Mucosa of rectum (tissue), 2 donors: ENCODE data around the gene TOMM22.

Source experiments
- H3K27ac ChIP-seq, 2 donors: one replicate each; pipeline ENCODE4 v1.7.0; 2013; ENCODE audit warnings: inconsistent platforms in 2 of 2, low read depth in 2 of 2, low read length in 2 of 2
- H3K27me3 ChIP-seq, 2 donors: one replicate each; pipeline ENCODE4 v1.7.0; 2013; ENCODE audit warnings: low read length in 2 of 2; ENCODE audit not compliant: control insufficient read depth in 2 of 2, insufficient read depth in 2 of 2
- H3K36me3 ChIP-seq, 2 donors: one replicate each; pipeline ENCODE4 v1.7.0; 2013; ENCODE audit warnings: low read length in 2 of 2; ENCODE audit not compliant: control insufficient read depth in 2 of 2, insufficient read depth in 2 of 2
- H3K4me1 ChIP-seq, 2 donors: one replicate each; pipeline ENCODE4 v1.7.0; 2013; ENCODE audit warnings: low read length in 2 of 2, mild to moderate bottlenecking in 1 of 2; ENCODE audit not compliant: control insufficient read depth in 2 of 2, insufficient read depth in 2 of 2
- H3K4me3 ChIP-seq, 2 donors: one replicate each; pipeline ENCODE4 v1.7.0; 2013; ENCODE audit warnings: low read length in 2 of 2
- H3K9ac ChIP-seq, 2 donors: one replicate each; pipeline ENCODE4 v1.7.0; 2013; ENCODE audit warnings: low read length in 2 of 2, low read depth in 1 of 2, mild to moderate bottlenecking in 1 of 2
- H3K9me3 ChIP-seq, 2 donors: one replicate each; pipeline ENCODE4 v1.7.0; 2013; ENCODE audit warnings: low read length in 2 of 2; ENCODE audit not compliant: control insufficient read depth in 2 of 2
- donor health status: healthy.
- donor health status: Normal muscosa, but diverticular disease.

TOMM22 gene

DNA sequence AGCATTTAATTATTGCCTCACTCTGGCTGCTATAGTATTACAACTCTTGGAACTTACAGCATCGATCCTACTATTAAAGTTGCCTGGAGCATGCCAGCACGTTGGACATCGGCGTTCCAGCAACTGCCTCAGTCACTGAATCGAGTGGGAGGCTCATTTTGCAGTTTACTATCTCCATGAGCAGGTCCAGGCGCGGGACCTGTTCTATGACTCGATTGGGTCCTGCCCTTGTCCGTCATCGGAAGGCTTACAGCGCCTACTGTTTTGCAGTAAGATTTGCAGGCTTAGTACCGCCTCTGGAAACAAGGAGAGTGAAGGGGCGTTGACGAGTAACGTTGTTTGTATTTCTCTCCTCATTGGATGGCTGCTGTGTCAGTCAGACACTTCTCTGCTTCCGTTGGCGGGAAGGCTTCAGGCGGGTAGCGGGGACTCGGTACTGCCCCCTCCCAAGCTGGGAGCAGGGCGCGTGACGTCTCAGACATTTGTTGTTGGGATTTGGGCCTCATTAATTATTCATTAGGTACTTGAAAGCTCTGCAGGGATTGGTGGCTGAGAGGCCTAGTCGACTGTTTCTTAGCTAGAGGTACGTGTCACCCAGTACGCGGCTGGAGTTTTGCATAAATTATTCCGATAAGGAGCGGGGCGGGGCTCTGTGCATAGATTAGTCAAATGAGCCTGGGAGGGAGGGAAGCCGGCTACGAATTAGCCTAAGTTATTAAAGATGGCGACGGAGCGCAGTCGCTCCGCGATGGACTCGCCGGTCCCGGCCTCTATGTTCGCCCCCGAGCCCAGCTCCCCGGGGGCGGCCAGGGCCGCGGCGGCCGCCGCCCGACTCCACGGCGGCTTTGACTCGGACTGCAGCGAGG is 23.7 kb downstream of the TOMM22 start, which contains the start of gene GTPBP1:
Gene GTPBP1 (plus strand): TSS at position 710 of the 866 bp plus-strand sequence. CDS start 12 bp downstream, at position 722.
- Histone ChIP-seq H3K36me3 (peaks cover 0 to 17% of the 10 kb centered on the region in 2 donors), H3K27ac (peak within 1 kb of the TSS; percentile 95), H3K9ac (peak within 1 kb of the TSS; percentile 91 to 99), H3K9me3 (no peaks in the 10 kb centered on the region), H3K4me1 (peaks cover 28 to 31% of the 10 kb centered on the region in 2 donors), H3K4me3 (peak within 1 kb of the TSS; percentile 89 to 92), H3K27me3 (no peaks in the 10 kb centered on the region)

DNA sequence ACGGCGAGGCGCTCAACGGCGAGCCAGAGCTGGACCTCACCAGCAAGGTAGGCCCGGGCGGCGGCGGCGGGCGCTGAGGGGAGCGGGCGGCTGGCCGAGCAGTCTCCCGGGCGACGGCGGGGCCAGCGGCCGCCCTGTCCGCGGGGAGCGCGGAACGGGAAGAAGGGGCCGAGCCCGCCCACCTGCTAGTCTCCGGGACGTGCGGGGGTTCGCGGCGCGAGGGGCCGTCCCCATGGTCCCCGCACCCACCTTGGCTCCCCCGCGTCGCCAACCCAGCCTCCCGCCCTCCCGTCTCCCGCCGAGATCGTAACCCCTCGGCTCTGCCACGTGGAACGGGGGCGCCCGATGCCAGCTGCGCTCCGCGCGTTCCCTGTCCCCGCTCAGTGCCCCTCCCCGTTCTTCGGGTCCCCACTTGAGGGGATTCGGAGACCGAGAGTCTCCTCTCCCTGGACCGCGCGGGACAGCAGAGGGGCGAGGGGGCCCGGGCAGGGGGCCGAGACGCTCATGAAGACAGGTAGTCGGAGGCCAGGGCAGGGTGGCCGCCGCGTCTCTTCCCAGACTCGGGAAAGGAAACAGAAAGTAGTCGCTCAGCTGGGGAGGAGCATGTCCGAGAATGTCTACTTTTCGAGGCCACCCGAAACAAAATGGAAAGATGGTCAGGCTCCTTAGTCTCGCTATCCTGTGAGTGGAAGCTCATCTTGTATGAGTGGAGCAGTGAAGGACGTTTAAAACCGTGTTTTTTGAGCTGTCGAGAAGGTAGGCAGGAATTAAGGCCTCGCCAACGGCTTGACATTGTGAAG is 24.5 kb downstream of the TOMM22 start:
- peak overlapping the region; percentile 95 for H3K27ac ChIP-seq

DNA sequence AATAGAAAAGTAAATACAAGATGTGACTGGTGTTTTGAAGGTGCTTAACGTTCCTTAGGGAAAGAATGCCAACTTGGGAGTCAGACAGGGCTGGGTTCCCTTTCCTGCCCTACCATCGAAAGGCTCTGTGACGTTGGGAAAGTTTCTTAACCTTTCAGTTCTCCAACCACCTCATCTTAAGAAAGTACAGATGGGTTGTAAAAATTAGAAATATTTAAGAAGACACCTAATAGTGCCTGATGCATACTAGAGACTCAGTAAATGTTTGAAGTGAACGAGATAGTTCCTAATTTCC is 25.1 kb downstream of the TOMM22 start:
- Histone ChIP-seq H3K27me3 (no peaks in the 10 kb centered on the region), H3K36me3 (peaks cover 0 to 21% of the 10 kb centered on the region in 2 donors), H3K9me3 (no peaks in the 10 kb centered on the region), H3K4me1 (peaks cover 23 to 27% of the 10 kb centered on the region in 2 donors), H3K4me3 (peak overlapping the region; percentile 89 to 92), H3K27ac (peak overlapping the region; percentile 95), H3K9ac (peak overlapping the region; percentile 91 to 99)

More for the DNA sequence above, 24.5 kb downstream of the TOMM22 start:
- Histone ChIP-seq H3K9ac (peak overlapping the region; percentile 91 to 99), H3K4me1 (peaks cover 28 to 31% of the 10 kb centered on the region in 2 donors), H3K36me3 (peaks cover 0 to 21% of the 10 kb centered on the region in 2 donors), H3K4me3 (peak overlapping the region; percentile 89 to 92), H3K27me3 (no peaks in the 10 kb centered on the region), H3K9me3 (no peaks in the 10 kb centered on the region)

DNA sequence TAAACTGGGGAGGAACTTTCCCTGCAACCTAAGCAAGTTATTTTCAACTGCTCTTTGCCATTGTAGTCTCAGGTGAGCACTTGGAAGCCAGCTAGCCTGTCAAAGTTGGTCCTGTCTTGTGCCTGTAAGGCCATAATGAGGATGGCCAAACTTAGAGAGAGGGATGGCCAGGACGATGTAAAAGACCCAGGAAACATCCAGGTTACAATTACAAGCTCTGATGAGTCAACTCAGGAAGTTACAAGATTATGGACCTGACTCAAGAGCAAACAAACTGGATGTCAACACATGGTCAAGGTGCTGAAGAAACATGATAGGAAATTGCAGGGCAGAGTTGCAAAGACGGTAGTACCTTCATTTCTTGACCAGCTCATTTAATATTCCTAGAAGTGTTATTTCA is 25.6 kb downstream of the TOMM22 start:
- H3K27ac ChIP-seq: peak overlapping the region; percentile 95
- H3K36me3 ChIP-seq: peaks cover 0 to 22% of the 10 kb centered on the region in 2 donors
- H3K27me3 ChIP-seq: no peaks in the 10 kb centered on the region
- H3K9me3 ChIP-seq: no peaks in the 10 kb centered on the region
- peak overlapping the region; percentile 89 to 92 for H3K4me3 ChIP-seq
- peaks cover 23 to 27% of the 10 kb centered on the region in 2 donors for H3K4me1 ChIP-seq
- H3K9ac ChIP-seq: peak overlapping the region; percentile 91 to 99

DNA sequence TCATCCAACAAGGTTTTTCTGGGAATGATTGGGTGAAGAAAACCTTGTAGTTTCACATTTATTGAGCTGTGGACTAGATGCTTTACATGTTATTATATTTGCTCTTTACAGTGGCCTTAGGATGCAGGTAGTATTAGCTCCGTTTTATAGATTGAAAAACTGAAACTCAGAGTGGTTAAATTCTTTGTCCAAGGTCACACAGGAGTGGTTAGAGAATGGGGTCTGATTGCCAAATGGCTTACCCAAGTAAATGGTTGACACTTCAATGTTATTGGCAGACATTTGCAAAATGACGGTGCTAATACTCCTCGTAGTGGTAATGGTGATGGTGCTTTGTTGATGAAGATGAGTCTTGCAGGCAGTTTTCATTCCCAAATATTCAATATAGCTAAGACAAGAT is 26.2 kb downstream of the TOMM22 start:
- H3K9ac ChIP-seq: no peak overlapping the region
- peak overlapping the region; percentile 27 to 56 for H3K27ac ChIP-seq
- peaks cover 25 to 27% of the 10 kb centered on the region in 2 donors for H3K4me1 ChIP-seq

DNA sequence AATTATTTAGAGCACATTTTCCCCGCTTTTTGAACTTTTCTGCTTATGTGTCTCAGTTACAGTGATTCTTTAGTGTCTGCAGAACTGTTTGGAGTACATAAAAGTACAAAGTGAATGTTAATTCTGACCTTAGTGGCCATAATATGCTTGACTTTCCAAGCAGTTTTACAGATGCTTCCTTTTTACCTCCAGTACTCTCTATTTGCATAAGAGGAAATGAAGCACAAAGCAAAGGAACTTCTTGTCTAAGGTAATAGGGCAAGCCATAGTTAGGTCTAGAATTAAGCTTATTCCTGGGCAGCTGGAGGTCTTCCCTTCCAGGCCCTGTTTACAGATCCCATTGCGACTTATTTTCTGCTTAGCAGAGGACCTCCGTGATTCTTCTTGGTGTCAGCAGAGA is 27.5 kb downstream of the TOMM22 start:
- Histone ChIP-seq H3K9me3 (no peaks in the 10 kb centered on the region), H3K27ac (no peak overlapping the region), H3K4me3 (no peak overlapping the region), H3K9ac (no peak overlapping the region), H3K4me1 (peaks cover 25 to 27% of the 10 kb centered on the region in 2 donors), H3K36me3 (peaks cover 5 to 31% of the 10 kb centered on the region in 2 donors), H3K27me3 (no peaks in the 10 kb centered on the region)

More for the DNA sequence above, 26.2 kb downstream of the TOMM22 start:
- Histone ChIP-seq H3K36me3 (peaks cover 4 to 29% of the 10 kb centered on the region in 2 donors), H3K4me3 (peak overlapping the region; percentile 89 to 92), H3K27me3 (no peaks in the 10 kb centered on the region), H3K9me3 (no peaks in the 10 kb centered on the region)

DNA sequence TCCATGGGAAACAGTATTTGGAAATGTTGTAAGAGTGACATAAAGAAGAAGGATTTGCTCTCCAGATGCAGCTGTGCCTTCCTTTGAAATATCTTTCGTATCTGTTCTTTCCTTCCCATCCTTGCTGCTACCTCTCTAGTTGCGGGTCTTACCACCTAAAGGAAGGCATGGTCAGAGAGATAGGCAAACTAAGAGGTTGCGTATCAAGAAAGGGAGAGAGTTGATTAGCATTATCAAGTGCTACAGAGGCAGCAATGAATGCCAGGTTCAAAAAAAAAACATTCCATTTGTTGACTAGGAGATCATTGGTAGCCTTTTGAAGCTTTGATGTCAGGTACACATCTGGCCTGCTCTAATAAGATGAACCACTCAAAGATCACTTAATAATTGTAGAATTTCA is 28.6 kb downstream of the TOMM22 start:
- Histone ChIP-seq H3K4me3 (no peak overlapping the region), H3K9ac (no peak overlapping the region), H3K4me1 (peaks cover 18 to 21% of the 10 kb centered on the region in 2 donors), H3K9me3 (no peaks in the 10 kb centered on the region), H3K36me3 (peaks cover 5 to 31% of the 10 kb centered on the region in 2 donors), H3K27me3 (no peaks in the 10 kb centered on the region), H3K27ac (no peak overlapping the region)

DNA sequence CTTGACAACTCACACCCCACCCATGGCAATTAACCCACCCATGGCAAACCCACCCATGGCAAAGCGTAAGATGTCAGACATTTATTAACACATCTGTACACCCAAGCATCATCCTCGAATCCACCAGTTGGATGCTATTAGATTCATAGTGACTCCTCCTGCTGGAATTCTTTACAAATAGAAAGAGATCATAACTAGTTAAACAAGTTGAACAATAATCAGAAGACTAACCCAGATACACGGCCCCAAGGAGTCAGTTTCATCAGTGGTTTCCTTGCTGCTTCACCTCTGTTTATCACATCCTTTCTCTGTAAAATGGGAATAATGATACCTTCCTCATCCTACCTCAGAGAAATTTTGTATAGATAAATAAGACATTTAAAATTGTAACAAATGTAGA is 29.1 kb downstream of the TOMM22 start:
- H3K27me3 ChIP-seq: no peaks in the 10 kb centered on the region
- H3K27ac ChIP-seq: no peak overlapping the region
- peaks cover 10 to 31% of the 10 kb centered on the region in 2 donors for H3K36me3 ChIP-seq
- H3K4me1 ChIP-seq: peaks cover 18 to 21% of the 10 kb centered on the region in 2 donors
- H3K9me3 ChIP-seq: no peaks in the 10 kb centered on the region
- no peak overlapping the region for H3K4me3 ChIP-seq
- no peak overlapping the region for H3K9ac ChIP-seq

DNA sequence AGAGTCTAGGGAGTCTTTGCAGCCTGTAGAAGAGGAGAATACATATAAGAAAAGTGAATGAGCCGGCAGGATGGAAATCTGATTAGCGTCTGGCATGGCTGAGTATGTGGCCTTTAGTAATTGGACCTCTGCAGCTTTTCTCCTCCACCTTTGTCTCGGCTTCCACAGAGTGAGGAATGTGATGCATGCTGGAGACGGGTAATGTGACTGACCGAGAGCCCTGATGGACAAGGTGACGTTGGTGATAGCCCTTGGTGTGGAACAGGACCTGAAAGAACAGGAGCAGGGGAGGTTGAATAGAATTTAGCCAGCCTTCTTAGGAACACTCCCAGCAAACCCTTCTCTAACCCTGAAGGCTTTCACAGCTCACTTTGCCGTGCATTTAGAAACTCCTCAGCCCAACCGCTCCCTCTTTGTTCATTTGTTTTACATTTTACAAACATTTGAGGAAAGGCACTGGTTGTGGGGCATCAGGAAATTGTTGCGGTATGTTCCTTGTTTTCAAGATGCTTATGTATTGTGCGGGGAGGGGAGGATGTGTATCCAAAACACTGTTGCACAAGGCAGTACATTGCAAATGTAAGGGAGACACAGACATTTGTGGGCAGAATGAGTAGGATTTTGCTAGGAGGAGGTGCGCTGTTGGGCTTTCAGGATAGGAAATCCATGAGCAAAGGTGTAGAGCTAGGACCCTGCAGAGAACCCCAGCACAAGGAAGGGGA is 30.9 kb downstream of the TOMM22 start:
- Histone ChIP-seq H3K4me3 (no peak overlapping the region), H3K4me1 (peaks cover 10% of the 10 kb centered on the region in 2 donors), H3K9ac (no peak overlapping the region), H3K27me3 (no peaks in the 10 kb centered on the region), H3K36me3 (peaks cover 19 to 49% of the 10 kb centered on the region in 2 donors), H3K9me3 (no peaks in the 10 kb centered on the region), H3K27ac (no peak overlapping the region)
